ENCODE results near the gene HBP1. TPM values are rescaled to one million over a fixed set of nuclear protein-coding genes. Genes with fewer than 3 reads are reported as not detected.
A peak's percentile ranks its signal among the peaks of the same experiment; 100 is the strongest.

HBP1 gene
- total RNA-seq, 2 donors from 2014 or later: 51.8 to 69.8 TPM

DNA sequence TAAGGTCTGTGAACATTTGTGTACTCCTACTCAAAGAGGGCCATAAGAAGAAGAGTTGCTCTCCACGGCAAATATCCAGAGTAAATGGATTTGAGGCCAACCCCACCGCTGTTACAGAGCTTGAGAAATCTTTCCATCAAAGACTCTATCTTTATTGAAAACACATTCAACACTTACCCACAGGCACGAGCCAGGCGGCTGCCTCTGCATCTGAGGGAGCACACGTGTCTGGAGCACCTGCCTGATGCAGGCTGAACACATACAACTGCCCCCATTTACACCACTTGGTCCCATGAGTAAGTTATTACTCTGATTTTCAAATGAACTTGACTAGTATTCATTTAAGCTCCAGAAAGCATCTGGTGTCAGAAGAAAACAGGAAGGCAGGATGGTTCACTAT is 38.7 kb downstream of the HBP1 start:
- Histone ChIP-seq H3K4me1 (peaks cover 0 to 22% of the 10 kb centered on the region in 2 donors), H3K9me3 (no peaks in the 10 kb centered on the region), H3K4me3 (no peak overlapping the region), H3K36me3 (peaks cover 33% of the 10 kb centered on the region), H3K27me3 (no peaks in the 10 kb centered on the region), H3K27ac (peak overlapping the region; percentile 66 to 82)
- DNase-seq (ENCODE audit: low spot score): no peak
- TF ChIP-seq, protein P1, sequence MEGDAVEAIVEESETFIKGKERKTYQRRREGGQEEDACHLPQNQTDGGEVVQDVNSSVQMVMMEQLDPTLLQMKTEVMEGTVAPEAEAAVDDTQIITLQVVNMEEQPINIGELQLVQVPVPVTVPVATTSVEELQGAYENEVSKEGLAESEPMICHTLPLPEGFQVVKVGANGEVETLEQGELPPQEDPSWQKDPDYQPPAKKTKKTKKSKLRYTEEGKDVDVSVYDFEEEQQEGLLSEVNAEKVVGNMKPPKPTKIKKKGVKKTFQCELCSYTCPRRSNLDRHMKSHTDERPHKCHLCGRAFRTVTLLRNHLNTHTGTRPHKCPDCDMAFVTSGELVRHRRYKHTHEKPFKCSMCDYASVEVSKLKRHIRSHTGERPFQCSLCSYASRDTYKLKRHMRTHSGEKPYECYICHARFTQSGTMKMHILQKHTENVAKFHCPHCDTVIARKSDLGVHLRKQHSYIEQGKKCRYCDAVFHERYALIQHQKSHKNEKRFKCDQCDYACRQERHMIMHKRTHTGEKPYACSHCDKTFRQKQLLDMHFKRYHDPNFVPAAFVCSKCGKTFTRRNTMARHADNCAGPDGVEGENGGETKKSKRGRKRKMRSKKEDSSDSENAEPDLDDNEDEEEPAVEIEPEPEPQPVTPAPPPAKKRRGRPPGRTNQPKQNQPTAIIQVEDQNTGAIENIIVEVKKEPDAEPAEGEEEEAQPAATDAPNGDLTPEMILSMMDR (IDR thresholded peaks at IDR 0.05): no peak

DNA sequence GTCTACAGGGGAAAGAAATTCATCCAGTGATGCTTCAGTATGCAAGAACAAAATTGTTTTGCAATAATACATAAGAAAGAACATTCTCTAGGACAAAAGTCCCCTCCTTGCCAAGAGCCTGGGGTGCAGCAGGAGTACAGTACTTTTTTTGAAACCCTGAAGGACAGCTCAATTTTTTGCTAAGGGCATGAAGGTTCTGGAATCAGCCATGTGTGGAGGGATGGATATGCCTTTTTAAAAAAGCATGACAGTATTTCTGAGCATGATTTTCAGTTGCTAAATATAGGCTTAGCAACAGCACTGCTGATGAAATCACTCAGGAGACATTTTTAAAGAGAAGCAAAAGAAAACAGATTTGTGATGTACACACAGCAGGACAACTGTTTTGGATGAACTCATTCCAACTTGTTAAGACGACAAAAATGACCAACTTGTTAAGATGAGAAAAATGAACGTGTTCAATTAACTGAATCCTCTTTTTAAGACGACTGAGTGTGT is 39.3 kb downstream of the HBP1 start:
- Histone ChIP-seq H3K9me3 (no peaks in the 10 kb centered on the region), H3K36me3 (peaks cover 32% of the 10 kb centered on the region), H3K27ac (peak overlapping the region; percentile 66 to 82), H3K4me1 (peaks cover 0 to 24% of the 10 kb centered on the region in 2 donors), H3K4me3 (no peak overlapping the region), H3K27me3 (no peaks in the 10 kb centered on the region)
- no peak for DNase-seq (ENCODE audit: low spot score)
- TF ChIP-seq, protein P1 (IDR thresholded peaks at IDR 0.05): no peak

DNA sequence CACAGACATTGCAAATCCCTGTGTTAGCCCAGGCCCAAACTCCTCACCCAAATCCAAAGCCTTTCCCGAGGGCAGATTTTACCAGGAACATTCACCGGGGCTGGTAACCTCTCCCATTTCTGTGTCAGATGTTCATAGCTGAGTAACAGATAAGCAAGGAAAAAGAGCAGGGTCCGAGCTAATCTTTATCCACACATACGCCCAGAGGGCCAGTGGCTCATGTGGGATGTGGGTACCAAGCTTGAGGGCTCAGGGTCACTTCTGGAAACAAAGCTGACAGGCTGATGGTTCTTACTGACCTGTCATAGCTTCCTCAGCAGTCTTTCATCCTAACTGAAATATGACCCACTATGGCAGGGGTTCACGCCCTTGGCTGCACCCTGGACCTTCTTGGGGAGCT is 39.8 kb downstream of the HBP1 start:
- DNase-seq (ENCODE audit: low spot score): no peak
- TF ChIP-seq, protein P1 (IDR thresholded peaks at IDR 0.05): no peak
- no peaks in the 10 kb centered on the region for H3K27me3 ChIP-seq
- H3K4me3 ChIP-seq: no peak overlapping the region
- H3K27ac ChIP-seq: peak overlapping the region; percentile 66 to 82
- peaks cover 0 to 29% of the 10 kb centered on the region in 2 donors for H3K4me1 ChIP-seq
- H3K9me3 ChIP-seq: no peaks in the 10 kb centered on the region
- H3K36me3 ChIP-seq: peaks cover 31% of the 10 kb centered on the region

DNA sequence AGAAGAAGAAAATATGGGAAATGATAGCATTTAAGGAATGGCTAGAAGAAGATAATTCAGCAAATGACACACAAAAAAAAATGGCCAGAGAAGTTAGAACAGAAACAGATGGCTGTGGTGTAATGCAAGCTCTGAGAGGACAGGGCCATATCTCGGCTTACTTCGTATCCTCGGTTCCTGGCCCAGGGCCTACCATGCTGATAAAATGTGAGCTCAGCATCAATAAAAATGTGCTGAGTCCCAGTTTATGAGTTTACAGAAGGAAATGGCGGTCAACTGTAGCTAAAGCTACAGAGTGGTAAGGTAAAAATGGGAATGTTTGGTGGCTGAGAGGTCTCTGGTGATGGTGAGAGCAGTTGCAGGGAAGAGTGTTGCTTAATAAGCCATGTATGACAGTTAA is 40.8 kb downstream of the HBP1 start:
- H3K4me3 ChIP-seq: no peak overlapping the region
- H3K4me1 ChIP-seq: peaks cover 0 to 29% of the 10 kb centered on the region in 2 donors
- TF ChIP-seq, protein P1 (IDR thresholded peaks at IDR 0.05): no peak
- DNase-seq (ENCODE audit: low spot score): no peak
- H3K36me3 ChIP-seq: peaks cover 21% of the 10 kb centered on the region
- peak overlapping the region; percentile 66 to 82 for H3K27ac ChIP-seq
- H3K27me3 ChIP-seq: no peaks in the 10 kb centered on the region
- H3K9me3 ChIP-seq: peaks cover 0 to 7% of the 10 kb centered on the region in 2 donors

DNA sequence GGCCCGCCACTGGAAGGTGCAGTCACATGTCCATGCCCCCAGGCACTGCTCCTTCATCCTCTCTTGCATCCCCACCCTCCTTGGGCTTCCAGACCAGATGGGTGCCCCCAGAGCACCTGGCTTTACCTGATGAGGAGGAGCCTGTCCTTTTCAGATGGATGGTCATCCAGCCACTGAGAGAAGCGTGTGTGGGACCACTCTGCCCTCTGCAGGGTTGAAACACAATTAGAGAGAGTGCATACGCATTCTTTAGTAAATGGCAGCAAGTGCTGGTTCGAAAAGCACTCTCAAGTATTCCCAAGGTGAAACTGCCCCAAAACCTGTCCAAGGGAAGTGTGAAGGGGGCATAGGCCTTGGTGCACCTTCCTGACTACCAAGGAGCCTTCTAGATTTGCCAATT is 41.6 kb downstream of the HBP1 start:
- H3K9me3 ChIP-seq: peaks cover 0 to 7% of the 10 kb centered on the region in 2 donors
- no peak overlapping the region for H3K27ac ChIP-seq
- no peaks in the 10 kb centered on the region for H3K27me3 ChIP-seq
- peaks cover 13% of the 10 kb centered on the region for H3K36me3 ChIP-seq
- peaks cover 0 to 29% of the 10 kb centered on the region in 2 donors for H3K4me1 ChIP-seq
- DNase-seq (ENCODE audit: low spot score): no peak
- TF ChIP-seq, protein P1 (IDR thresholded peaks at IDR 0.05): no peak
- H3K4me3 ChIP-seq: no peak overlapping the region

DNA sequence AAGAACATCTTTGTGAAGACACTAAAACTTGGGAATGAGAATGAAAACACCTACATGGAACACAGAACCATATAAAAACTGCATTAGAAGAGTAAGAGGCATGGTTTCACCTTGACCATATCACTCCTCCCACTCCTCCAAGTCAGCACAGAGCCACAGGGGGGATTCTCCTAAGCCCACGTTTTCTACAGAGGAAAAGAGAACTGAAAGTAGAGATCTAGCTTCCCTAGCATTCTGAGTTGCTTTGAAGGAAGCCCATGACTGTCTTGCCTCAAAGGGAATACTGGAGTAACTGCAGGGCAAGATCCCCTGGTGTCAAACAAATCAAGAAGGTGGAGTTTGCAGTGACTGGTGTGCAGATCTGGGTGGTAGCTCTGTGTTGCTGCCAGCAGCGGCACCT is 43.9 kb downstream of the HBP1 start:
- no peaks in the 10 kb centered on the region for H3K27me3 ChIP-seq
- H3K4me1 ChIP-seq: peaks cover 0 to 22% of the 10 kb centered on the region in 2 donors
- peak overlapping the region in 1 of 2 donors; percentile 56 for H3K27ac ChIP-seq
- peaks cover 0 to 7% of the 10 kb centered on the region in 2 donors for H3K9me3 ChIP-seq
- TF ChIP-seq, protein P1 (IDR thresholded peaks at IDR 0.05): no peak
- H3K4me3 ChIP-seq: no peak overlapping the region
- peaks cover 13% of the 10 kb centered on the region for H3K36me3 ChIP-seq
- no peak for DNase-seq (ENCODE audit: low spot score)

Data from right atrium auricular region (tissue), 2 donors.